GM20431 (cell line): ENCODE results near the gene DENND6A.
"Not testable (repeated sequence)": the region's sequence is repeated elsewhere in the genome, so short reads cannot be mapped to it uniquely, and the experiment has no call there.

Experiments
- in situ Hi-C: fragments of 300-500 bp; cut with MseI, MboI; formaldehyde crosslinking; loops from one replicate; pipeline ENCODE4 v1.15.0; 2020; ENCODE audit warnings: low sequenced_read_pairs; ENCODE audit not compliant: unreplicated experiment

Gene DENND6A

DNA sequence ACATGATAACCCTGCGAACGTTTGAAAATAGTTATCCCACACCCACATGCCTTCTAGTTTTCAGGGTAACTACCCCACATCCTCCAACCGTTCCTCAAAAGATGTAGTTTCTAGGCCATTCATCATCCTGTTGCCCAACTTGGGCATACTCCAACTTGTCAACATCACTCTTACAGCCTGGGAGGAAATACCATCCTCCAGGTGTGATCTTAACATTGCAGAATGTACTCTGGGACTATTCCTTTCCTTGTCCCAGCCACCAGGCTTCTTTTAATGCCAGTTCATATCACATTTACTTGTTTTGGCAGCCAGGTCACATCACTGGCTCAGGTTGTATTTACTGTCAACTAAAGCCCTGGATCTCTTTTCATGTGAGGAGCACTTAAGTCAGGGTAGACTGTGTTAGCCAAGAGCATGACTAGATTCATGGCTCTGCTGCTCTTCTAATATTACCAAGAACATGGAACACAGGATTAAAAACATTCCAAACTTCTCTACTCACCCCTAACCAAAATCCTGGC lies 4.0 kb upstream of the DENND6A start:
- in situ Hi-C loops: no loop called here

GRCh38 chr3:57694146-57694545 lies 1.3 kb upstream of the DENND6A start:
- in situ Hi-C loops: no loop called here

DNA sequence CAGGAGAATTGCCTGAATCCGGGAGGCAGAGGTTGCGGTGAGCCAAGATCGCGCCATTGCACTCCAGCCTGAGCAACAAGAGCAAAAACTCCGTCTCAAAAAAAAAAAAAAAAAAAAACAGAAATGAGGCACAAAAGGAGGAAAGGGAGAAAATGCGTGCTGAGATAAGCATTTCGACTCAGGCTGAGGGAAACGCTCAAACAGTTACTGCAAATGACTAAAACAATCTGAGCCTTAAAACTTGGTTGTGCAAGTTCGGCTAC lies 813 bp downstream of the DENND6A start:
- in situ Hi-C loops: not testable (repeated sequence)

GRCh38 chr3:57691411-57692132 lies 1.3 kb downstream of the DENND6A start:
- in situ Hi-C loops: no loop called here

DNA sequence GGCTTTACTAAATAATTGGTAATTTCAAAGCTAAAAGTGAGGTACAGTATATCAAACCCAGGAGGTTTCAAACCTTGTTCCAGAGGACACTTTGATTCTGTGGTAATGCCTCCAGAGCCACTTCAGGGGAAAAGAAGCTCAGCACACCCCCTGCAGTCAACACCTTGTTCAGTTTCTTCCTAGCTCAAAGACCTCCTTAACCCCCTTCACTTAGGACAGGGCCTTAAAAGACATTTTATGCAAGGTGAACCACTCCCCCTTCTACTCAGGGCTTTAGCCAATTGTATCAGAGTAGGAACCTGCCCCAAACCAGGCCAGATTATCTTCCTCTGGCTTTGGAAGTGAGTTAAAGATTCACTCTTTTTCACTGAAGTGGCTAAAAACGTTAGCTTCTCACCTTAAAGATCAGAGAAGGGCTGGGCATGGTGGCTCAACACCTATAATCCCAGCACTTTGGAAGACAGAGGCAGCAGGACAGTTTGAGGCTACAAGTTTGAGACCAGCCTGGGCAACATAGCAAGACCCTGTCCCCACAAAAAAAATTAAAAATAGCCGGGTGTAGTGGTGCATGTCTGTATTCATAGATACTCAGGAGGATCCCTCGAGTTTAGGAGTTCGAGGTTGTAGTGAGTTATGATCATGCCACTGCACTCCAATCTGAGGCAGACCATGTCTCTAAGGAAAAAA lies 3.4 kb downstream of the DENND6A start:
- in situ Hi-C loops: no loop called here

DNA sequence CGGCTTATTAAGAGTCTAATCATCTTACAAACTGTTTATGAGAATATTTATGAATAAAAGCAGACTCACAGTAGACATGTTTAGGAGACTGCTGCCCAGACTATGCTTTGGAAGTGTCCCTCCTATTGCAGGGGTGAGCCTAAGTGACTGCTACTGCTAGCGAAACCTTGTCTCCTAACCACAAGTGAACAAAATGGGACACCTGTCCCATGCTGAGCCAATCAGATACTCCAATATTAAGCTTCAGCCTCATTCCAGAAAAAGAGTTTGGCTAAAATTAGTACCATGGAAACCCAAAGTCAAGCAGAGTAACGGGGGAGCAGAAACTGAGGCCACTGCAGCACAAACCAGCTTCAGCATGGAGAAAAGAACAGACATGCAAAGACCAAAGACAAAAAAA lies 4.6 kb downstream of the DENND6A start:
- in situ Hi-C loops: no loop called here

GRCh38 chr3:57683286-57683685 lies 9.6 kb downstream of the DENND6A start:
- in situ Hi-C loops: no loop called here

DNA sequence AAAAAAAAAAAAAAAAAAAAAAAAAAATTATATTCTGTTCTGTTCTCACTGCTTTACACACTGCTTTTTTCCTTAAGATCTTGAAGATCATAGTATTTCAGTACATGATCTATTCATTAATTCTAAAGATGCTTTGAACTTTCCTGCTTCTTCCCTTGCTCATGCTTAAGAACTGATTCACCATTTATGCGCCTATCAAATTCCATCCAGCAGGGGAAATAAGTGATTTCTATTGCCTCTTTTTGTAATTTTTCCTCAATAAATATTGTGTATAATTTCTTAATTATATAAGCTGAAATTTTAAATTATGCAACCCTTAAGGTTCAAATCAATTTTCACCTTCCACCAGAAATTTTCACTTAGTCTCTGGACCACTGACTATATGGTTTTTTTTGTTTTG lies 10.6 kb downstream of the DENND6A start:
- in situ Hi-C loops: no loop called here

GRCh38 chr3:57681691-57682090 lies 11.2 kb downstream of the DENND6A start:
- in situ Hi-C loops: no loop called here

DNA sequence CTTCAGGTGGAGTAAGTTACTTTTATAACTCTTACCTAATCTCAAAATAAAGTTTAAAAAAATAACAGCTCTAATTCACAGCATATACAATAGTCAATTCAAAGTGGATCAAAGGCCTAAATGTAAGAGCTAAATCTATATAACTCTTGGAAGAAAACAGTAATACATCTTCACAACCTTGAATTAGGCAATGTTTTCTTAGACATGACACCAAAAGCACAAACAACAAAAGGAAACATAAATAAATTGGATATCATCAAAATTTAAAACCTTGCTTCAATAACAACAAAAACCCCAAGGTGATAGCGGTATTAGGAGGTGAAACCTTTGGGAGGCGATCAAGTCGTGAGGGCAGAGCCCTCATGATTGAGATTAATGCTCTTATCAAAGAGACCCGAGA lies 12.8 kb downstream of the DENND6A start:
- in situ Hi-C loops: no loop called here

GRCh38 chr3:57675530-57675929 lies 17.3 kb downstream of the DENND6A start:
- in situ Hi-C loops: no loop called here

DNA sequence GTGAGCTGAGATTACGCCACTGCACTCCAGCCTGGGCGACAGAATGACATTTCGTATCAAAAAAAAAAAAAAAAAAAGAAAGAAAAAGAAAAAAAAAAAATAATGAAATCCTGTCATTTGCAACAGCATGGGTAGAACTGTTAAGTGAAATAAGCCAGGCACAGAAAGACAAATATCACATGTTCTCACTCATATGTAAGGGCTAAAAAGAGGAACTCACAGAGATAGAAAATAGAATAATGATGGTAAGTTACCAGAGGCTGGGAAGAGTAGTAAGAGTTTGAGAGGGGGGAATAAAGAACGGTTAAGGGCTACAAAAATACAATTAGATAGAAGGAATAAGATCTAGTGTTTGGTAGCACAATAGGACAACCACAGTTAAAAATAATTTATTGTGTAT lies 19.7 kb downstream of the DENND6A start:
- in situ Hi-C loops: no loop called here

- in situ Hi-C loops: no loop called here
Observed at GRCh38 chr3:57670543-57670942, 22.3 kb downstream of the DENND6A start.

- in situ Hi-C loops: no loop called here
Observed at GRCh38 chr3:57661404-57661803, 31.5 kb downstream of the DENND6A start.

DNA sequence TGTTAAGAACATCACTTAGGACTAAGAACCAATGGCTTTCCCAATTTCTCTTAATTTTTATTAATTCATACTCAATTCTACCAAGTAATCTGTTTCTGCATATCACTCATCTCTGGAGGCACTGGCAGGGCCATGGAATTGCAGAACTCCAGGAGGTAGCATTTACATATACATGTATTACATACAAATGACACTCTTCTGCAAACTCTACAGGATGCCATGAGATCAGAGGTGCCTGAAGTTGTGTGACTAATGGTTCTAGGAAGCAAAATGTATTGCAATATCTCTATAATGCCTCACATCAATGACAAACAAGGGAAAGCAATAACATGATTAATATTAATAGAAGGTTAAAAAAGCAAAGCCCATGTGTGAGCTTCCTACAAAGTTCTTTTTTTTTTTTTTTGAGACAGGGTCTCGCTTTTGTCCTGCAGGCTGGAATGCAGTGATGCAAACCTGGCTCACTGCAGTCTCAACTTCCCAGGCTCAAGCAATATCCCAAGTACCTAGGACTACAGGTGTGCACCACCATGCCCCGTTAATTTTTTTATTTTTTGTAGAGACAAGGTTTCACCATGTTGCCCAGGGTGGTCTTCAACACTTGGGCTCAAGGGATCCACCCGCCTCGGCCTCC lies 33.0 kb downstream of the DENND6A start:
- in situ Hi-C loops: no loop called here

GRCh38 chr3:57659004-57659673 lies 33.7 kb downstream of the DENND6A start:
- in situ Hi-C loops: no loop called here

DNA sequence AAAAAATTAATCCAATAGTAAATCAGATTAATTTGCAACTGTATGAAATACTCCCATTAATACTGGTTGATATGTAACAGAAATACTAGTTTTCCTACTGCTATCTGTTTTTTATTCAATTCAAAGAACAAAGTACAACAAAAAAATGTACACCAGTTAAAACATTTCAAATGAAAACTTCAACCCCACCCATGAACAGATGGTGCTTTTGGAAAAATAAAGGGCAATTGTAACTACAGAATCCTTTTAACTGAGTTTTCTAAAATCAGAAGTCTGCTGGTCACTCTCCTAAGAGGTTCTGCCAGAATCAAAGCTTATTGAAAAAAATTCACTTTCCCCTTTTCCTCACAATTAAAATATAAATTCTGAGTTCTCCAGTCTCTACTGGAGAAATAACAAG lies 34.3 kb downstream of the DENND6A start:
- in situ Hi-C loops: no loop called here

- in situ Hi-C loops: no loop called here
Observed at GRCh38 chr3:57655727-57656126, 37.1 kb downstream of the DENND6A start.

DNA sequence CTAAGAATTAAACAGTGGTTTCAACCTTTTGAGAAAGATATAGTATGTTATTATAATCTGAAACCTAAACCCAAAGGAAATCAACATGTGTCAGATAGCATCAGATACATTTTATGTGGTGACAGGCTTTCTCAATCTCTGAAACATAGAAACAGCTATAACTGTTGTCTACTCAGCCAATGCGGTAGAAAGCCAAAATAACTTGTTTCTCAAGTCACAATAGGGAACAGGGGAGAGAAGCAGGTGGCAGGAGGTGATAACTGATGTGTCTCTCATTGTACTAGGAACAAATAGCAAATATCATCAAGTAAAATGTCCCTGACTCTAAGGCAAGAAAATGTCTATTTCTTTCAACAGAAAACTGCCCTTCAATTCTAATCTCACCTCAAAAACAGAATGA lies 38.6 kb downstream of the DENND6A start:
- in situ Hi-C loops: no loop called here

DNA sequence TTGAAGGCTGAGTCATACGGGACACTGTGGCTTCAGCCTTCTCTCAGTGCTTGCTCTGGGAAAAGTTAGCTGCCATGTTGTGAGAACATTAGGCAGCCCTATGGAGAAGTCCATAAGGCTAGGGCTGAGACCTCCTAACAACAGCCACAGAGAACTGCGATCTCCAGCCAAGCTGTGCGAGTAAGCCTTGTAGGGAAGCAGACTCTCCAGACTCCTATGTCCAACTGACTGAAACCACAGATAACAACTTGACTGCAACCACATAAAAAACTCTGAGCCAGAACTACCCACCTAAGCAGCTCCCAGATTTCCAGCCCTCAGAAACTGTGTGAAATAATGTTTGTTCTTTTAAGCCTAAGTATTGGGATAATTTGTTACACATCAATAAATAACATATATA lies 40.7 kb downstream of the DENND6A start:
- in situ Hi-C loops: no loop called here
